Measurements from ENCODE around the gene HUNK.

- TF ChIP-seq FOXM1 (IDR thresholded peaks at IDR 0.05; ENCODE audit: borderline replicate concordance, low read depth), result no peak
- no peak for TF ChIP-seq NFIC (IDR thresholded peaks at IDR 0.05)
- no peak for TF ChIP-seq CEBPB (IDR thresholded peaks at IDR 0.05)
- TF ChIP-seq, protein P1, sequence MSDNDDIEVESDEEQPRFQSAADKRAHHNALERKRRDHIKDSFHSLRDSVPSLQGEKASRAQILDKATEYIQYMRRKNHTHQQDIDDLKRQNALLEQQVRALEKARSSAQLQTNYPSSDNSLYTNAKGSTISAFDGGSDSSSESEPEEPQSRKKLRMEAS (IDR thresholded peaks at IDR 0.05), result no peak
- TF ChIP-seq, protein P2, sequence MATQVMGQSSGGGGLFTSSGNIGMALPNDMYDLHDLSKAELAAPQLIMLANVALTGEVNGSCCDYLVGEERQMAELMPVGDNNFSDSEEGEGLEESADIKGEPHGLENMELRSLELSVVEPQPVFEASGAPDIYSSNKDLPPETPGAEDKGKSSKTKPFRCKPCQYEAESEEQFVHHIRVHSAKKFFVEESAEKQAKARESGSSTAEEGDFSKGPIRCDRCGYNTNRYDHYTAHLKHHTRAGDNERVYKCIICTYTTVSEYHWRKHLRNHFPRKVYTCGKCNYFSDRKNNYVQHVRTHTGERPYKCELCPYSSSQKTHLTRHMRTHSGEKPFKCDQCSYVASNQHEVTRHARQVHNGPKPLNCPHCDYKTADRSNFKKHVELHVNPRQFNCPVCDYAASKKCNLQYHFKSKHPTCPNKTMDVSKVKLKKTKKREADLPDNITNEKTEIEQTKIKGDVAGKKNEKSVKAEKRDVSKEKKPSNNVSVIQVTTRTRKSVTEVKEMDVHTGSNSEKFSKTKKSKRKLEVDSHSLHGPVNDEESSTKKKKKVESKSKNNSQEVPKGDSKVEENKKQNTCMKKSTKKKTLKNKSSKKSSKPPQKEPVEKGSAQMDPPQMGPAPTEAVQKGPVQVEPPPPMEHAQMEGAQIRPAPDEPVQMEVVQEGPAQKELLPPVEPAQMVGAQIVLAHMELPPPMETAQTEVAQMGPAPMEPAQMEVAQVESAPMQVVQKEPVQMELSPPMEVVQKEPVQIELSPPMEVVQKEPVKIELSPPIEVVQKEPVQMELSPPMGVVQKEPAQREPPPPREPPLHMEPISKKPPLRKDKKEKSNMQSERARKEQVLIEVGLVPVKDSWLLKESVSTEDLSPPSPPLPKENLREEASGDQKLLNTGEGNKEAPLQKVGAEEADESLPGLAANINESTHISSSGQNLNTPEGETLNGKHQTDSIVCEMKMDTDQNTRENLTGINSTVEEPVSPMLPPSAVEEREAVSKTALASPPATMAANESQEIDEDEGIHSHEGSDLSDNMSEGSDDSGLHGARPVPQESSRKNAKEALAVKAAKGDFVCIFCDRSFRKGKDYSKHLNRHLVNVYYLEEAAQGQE (IDR thresholded peaks at IDR 0.05; ENCODE audit: low read depth), result no peak
- no peak for TF ChIP-seq EGR1 (IDR thresholded peaks at IDR 0.05)
- TF ChIP-seq EP300 (IDR thresholded peaks at IDR 0.05; ENCODE audit: borderline replicate concordance), result no peak
- TF ChIP-seq, protein P3, sequence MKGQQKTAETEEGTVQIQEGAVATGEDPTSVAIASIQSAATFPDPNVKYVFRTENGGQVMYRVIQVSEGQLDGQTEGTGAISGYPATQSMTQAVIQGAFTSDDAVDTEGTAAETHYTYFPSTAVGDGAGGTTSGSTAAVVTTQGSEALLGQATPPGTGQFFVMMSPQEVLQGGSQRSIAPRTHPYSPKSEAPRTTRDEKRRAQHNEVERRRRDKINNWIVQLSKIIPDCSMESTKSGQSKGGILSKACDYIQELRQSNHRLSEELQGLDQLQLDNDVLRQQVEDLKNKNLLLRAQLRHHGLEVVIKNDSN (IDR thresholded peaks at IDR 0.05), result no peak
- no peak for TF ChIP-seq YY1 (IDR thresholded peaks at IDR 0.05; ENCODE audit: low read depth)
- TF ChIP-seq RAD21 (IDR thresholded peaks at IDR 0.05; ENCODE audit: low read depth), result no peak
- no peak for TF ChIP-seq TAF1 (IDR thresholded peaks at IDR 0.05; ENCODE audit: low read depth)
- no peak for TF ChIP-seq ZBTB7A (IDR thresholded peaks at IDR 0.05; ENCODE audit: low read depth)
Observed at GRCh38 chr21:31912501-31912900, 39.7 kb downstream of the HUNK start.
